ENCODE measurements around the gene ROS1.
"Not testable (repeated sequence)": the region's sequence is repeated elsewhere in the genome, so short reads cannot be mapped to it uniquely, and the experiment has no call there.

The ROS1 gene

GRCh38 chr6:117449549-117450439 is 24.1 kb upstream of the ROS1 start:
- Mint-ChIP-seq H3K4me1 (ENCODE audit: low read depth) (peaks cover 6% of the 10 kb centered on the region), H3K9me3 (no peaks in the 10 kb centered on the region), H3K4me3 (no peak overlapping the region), H3K27me3 (peaks cover 27% of the 10 kb centered on the region), H3K36me3 (ENCODE audit: low read depth) (no peaks in the 10 kb centered on the region), H3K27ac (no peak overlapping the region)
- intact Hi-C loops (cut with micrococcal nuclease) = loop anchor here (1.0 kb wide), 2 partner anchors 106 to 156 kb away; no protein-coding TSS in a partner anchor

GRCh38 chr6:117448732-117449485 is 23.2 kb upstream of the ROS1 start:
- Mint-ChIP-seq H3K27ac (no peak overlapping the region), H3K4me1 (ENCODE audit: low read depth) (peaks cover 6% of the 10 kb centered on the region), H3K36me3 (ENCODE audit: low read depth) (no peaks in the 10 kb centered on the region), H3K4me3 (no peak overlapping the region), H3K9me3 (no peaks in the 10 kb centered on the region), H3K27me3 (peaks cover 27% of the 10 kb centered on the region)
- intact Hi-C loops (cut with micrococcal nuclease) = no loop called here

- intact Hi-C loops (cut with micrococcal nuclease) = no loop called here
- H3K4me3 Mint-ChIP-seq = no peak overlapping the region
- no peaks in the 10 kb centered on the region for H3K9me3 Mint-ChIP-seq
- peaks cover 27% of the 10 kb centered on the region for H3K27me3 Mint-ChIP-seq
- peaks cover 6% of the 10 kb centered on the region for H3K4me1 Mint-ChIP-seq (ENCODE audit: low read depth)
- no peak overlapping the region for H3K27ac Mint-ChIP-seq
- H3K36me3 Mint-ChIP-seq (ENCODE audit: low read depth) = no peaks in the 10 kb centered on the region
Observed at GRCh38 chr6:117448011-117448410, 22.3 kb upstream of the ROS1 start.

GRCh38 chr6:117446861-117447260 is 21.1 kb upstream of the ROS1 start:
- Mint-ChIP-seq H3K4me1 (ENCODE audit: low read depth) (peaks cover 9% of the 10 kb centered on the region), H3K27ac (no peak overlapping the region), H3K36me3 (ENCODE audit: low read depth) (no peaks in the 10 kb centered on the region), H3K27me3 (peaks cover 27% of the 10 kb centered on the region), H3K4me3 (no peak overlapping the region), H3K9me3 (no peaks in the 10 kb centered on the region)
- intact Hi-C loops (cut with micrococcal nuclease) = no loop called here

GRCh38 chr6:117444600-117444999 is 18.9 kb upstream of the ROS1 start:
- Mint-ChIP-seq H3K27me3 (peaks cover 26% of the 10 kb centered on the region), H3K9me3 (no peaks in the 10 kb centered on the region), H3K4me1 (ENCODE audit: low read depth) (peaks cover 6% of the 10 kb centered on the region), H3K27ac (no peak overlapping the region), H3K4me3 (no peak overlapping the region), H3K36me3 (ENCODE audit: low read depth) (no peaks in the 10 kb centered on the region)
- intact Hi-C loops (cut with micrococcal nuclease) = no loop called here

- H3K9me3 Mint-ChIP-seq; H3K36me3 Mint-ChIP-seq (ENCODE audit: low read depth); intact Hi-C loops (cut with micrococcal nuclease); H3K4me3 Mint-ChIP-seq; H3K27ac Mint-ChIP-seq; H3K4me1 Mint-ChIP-seq (ENCODE audit: low read depth): not testable (repeated sequence)
- H3K27me3 Mint-ChIP-seq = peaks cover 11% of the 10 kb centered on the region
Observed at GRCh38 chr6:117442313-117442712, 16.6 kb upstream of the ROS1 start.

GRCh38 chr6:117441824-117442264 is 16.1 kb upstream of the ROS1 start:
- Mint-ChIP-seq H3K4me1 (ENCODE audit: low read depth) (peaks cover 6% of the 10 kb centered on the region), H3K27ac (no peak overlapping the region), H3K36me3 (ENCODE audit: low read depth) (no peaks in the 10 kb centered on the region), H3K4me3 (no peak overlapping the region), H3K27me3 (peaks cover 9% of the 10 kb centered on the region), H3K9me3 (no peaks in the 10 kb centered on the region)
- intact Hi-C loops (cut with micrococcal nuclease) = no loop called here

GRCh38 chr6:117440706-117441525 is 15.2 kb upstream of the ROS1 start:
- H3K36me3 Mint-ChIP-seq (ENCODE audit: low read depth) = no peaks in the 10 kb centered on the region
- H3K9me3 Mint-ChIP-seq = no peaks in the 10 kb centered on the region
- peaks cover 6% of the 10 kb centered on the region for H3K4me1 Mint-ChIP-seq (ENCODE audit: low read depth)
- intact Hi-C loops (cut with micrococcal nuclease) = no loop called here
- H3K27ac Mint-ChIP-seq = no peak overlapping the region
- H3K27me3 Mint-ChIP-seq = peaks cover 4% of the 10 kb centered on the region
- H3K4me3 Mint-ChIP-seq = no peak overlapping the region

- Mint-ChIP-seq H3K36me3 (ENCODE audit: low read depth) (no peaks in the 10 kb centered on the region), H3K27me3 (peaks cover 5% of the 10 kb centered on the region), H3K4me1 (ENCODE audit: low read depth) (no peaks in the 10 kb centered on the region), H3K4me3 (no peak overlapping the region), H3K9me3 (no peaks in the 10 kb centered on the region), H3K27ac (no peak overlapping the region)
- intact Hi-C loops (cut with micrococcal nuclease) = no loop called here
Observed at GRCh38 chr6:117432273-117432672, 6.5 kb upstream of the ROS1 start.

GRCh38 chr6:117423754-117424153 is 2.0 kb downstream of the ROS1 start:
- no peak overlapping the region for H3K4me3 Mint-ChIP-seq
- H3K4me1 Mint-ChIP-seq (ENCODE audit: low read depth) = no peaks in the 10 kb centered on the region
- no peak overlapping the region for H3K27ac Mint-ChIP-seq
- intact Hi-C loops (cut with micrococcal nuclease) = no loop called here
- no peaks in the 10 kb centered on the region for H3K36me3 Mint-ChIP-seq (ENCODE audit: low read depth)
- H3K9me3 Mint-ChIP-seq = no peaks in the 10 kb centered on the region
- H3K27me3 Mint-ChIP-seq = peaks cover 4% of the 10 kb centered on the region

- H3K4me3 Mint-ChIP-seq = no peak overlapping the region
Observed at GRCh38 chr6:117418320-117418719, 7.4 kb downstream of the ROS1 start.

GRCh38 chr6:117417851-117418250 is 7.9 kb downstream of the ROS1 start:
- H3K27ac Mint-ChIP-seq = no peak overlapping the region
- H3K27me3 Mint-ChIP-seq = peaks cover 4% of the 10 kb centered on the region
- H3K4me3 Mint-ChIP-seq = no peak overlapping the region
- H3K36me3 Mint-ChIP-seq (ENCODE audit: low read depth) = no peaks in the 10 kb centered on the region
- H3K9me3 Mint-ChIP-seq = no peaks in the 10 kb centered on the region
- H3K4me1 Mint-ChIP-seq (ENCODE audit: low read depth) = no peaks in the 10 kb centered on the region
- intact Hi-C loops (cut with micrococcal nuclease) = no loop called here

More at GRCh38 chr6:117418320-117418719, 7.4 kb downstream of the ROS1 start:
- Mint-ChIP-seq H3K9me3 (no peaks in the 10 kb centered on the region), H3K4me1 (ENCODE audit: low read depth) (no peaks in the 10 kb centered on the region), H3K27me3 (peaks cover 5% of the 10 kb centered on the region), H3K36me3 (ENCODE audit: low read depth) (no peaks in the 10 kb centered on the region), H3K27ac (no peak overlapping the region)
- intact Hi-C loops (cut with micrococcal nuclease) = no loop called here

GRCh38 chr6:117414770-117415169 is 11.0 kb downstream of the ROS1 start:
- H3K9me3 Mint-ChIP-seq = no peaks in the 10 kb centered on the region
- no peaks in the 10 kb centered on the region for H3K4me1 Mint-ChIP-seq (ENCODE audit: low read depth)
- H3K4me3 Mint-ChIP-seq = no peak overlapping the region
- peaks cover 2% of the 10 kb centered on the region for H3K27me3 Mint-ChIP-seq
- no peaks in the 10 kb centered on the region for H3K36me3 Mint-ChIP-seq (ENCODE audit: low read depth)
- intact Hi-C loops (cut with micrococcal nuclease) = no loop called here
- no peak overlapping the region for H3K27ac Mint-ChIP-seq

GRCh38 chr6:117411474-117411873 is 14.3 kb downstream of the ROS1 start:
- Mint-ChIP-seq H3K4me1 (ENCODE audit: low read depth) (no peaks in the 10 kb centered on the region), H3K36me3 (ENCODE audit: low read depth) (no peaks in the 10 kb centered on the region), H3K27ac (no peak overlapping the region), H3K4me3 (no peak overlapping the region), H3K27me3 (no peaks in the 10 kb centered on the region), H3K9me3 (no peaks in the 10 kb centered on the region)
- intact Hi-C loops (cut with micrococcal nuclease) = no loop called here

Data from dendritic cell treated with granulocyte-macrophage colony-stimulating factor and Interleukin-4, amounts not matched to agents 40 ng/mL and 50 ng/mL, for 4 days (primary cell).